Stimulated activated CD8-positive, alpha-beta memory T cell treated with anti-CD3 and anti-CD28 coated beads, Interleukin-15, amount 100 ng/mL, for 4 hours (primary cell): ENCODE data around the gene SBNO1.
"Not testable (repeated sequence)": the region's sequence is repeated elsewhere in the genome, so short reads cannot be mapped to it uniquely, and the experiment has no call there.

Experiments used
- DNase-seq, 2 donors: peaks; one replicate each; pipeline ENCODE4 v3.0.0-alpha.2; 2020; ENCODE audit warnings: low read depth in 2 of 2

Gene SBNO1

GRCh38 chr12:123270214-123271000 is 94.2 kb downstream of the SBNO1 start:
- DNase-seq: no peak

- DNase-seq: no peak
Measured at GRCh38 chr12:123269896-123270213, 94.8 kb downstream of the SBNO1 start.

DNA sequence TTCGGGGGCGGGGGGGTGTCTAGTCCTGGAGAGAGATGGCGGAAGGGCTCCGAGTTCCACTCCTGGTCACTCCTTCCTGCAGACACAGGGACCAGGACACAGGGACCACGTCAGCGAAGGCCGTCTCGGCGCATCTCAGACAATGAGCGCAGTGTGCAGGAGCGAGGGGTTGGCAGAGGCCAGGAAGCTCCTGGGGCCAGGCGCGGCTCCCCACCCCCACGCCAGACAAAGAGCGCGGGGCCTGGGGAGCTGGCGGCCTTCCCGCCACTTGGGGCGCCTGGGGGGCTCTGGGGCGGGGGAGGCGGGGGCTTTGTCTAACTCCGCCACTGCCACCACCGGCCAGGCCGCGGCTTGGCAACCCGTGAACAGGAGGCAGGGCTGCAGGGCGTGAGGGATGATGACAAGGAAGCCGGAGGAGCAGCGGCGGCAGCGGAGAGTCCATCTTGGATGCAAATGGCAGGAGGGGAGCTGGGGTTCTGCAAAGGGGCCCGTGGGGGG is 95.2 kb downstream of the SBNO1 start:
- DNase-seq: no peak

DNA sequence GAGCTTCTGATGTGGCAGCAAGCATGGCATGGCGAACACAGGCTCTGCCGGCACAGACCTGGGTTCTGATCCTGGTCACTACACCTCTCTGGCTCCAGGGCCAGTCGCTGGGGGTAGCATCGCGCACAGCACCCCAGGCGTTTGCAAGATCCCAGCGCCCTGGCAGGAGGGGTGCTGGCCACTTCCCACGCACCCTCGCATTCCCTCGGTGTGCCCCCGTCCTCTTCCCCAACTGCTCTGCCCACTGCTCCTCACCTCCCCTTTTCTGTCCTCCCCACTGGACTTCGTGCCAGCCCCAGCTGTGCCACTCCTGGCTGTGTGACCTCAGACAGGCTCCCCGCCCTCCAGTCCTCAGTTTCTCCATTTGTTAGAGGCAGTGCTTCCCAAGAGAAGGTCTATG is 95.8 kb downstream of the SBNO1 start:
- DNase-seq: no peak

- no peak for DNase-seq
Measured at GRCh38 chr12:123267991-123268843, 96.4 kb downstream of the SBNO1 start.

- DNase-seq: no peak
Measured at GRCh38 chr12:123267335-123267920, 97.2 kb downstream of the SBNO1 start.

GRCh38 chr12:123266679-123267277 is 97.9 kb downstream of the SBNO1 start:
- no peak for DNase-seq

- no peak for DNase-seq
Measured at GRCh38 chr12:123265851-123266678, 98.6 kb downstream of the SBNO1 start.

DNA sequence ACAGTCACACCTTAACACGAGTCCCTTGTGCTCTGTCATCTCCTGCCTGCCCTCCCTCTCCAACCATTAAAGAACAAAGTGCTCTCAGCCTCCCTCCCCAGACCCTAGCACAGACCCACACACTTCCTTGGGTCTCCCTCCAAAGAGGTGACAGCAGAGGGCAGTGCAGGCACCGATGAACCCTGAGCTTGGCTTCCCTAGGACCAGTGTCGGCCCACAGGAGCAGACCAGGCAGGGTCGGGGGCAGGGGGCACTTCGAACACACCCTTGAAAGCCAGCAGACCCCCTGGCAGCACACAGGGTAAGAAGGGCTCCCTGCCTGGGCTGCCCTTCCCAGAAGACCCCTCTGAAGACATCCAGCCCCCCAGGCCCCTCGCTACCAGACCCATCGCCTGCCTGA is 100.0 kb downstream of the SBNO1 start:
- DNase-seq: no peak

GRCh38 chr12:123263196-123263817 is 101.3 kb downstream of the SBNO1 start:
- DNase-seq: no peak

DNA sequence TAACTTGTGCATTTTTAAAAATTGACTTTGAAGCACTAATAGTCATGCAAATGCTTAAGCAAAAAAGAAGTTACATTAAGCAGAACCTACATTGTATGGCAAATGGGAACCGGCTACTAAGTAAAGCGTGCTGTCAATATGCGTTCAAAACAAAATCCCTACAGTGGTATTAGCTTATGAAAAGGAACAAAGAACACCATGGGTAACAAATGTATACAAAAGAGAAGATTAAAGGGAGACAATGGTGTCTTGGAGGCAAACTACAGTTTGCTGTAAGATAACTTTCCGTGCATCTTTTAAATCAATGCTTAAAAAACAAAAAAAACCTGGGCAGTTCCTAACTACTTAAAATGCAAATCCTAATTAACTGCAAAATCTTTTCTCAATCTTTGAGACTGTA is 103.5 kb downstream of the SBNO1 start:
- DNase-seq: no peak

- no peak for DNase-seq
Measured at GRCh38 chr12:123260081-123260480, 104.6 kb downstream of the SBNO1 start.

GRCh38 chr12:123258593-123258992 is 106.1 kb downstream of the SBNO1 start:
- DNase-seq: no peak

GRCh38 chr12:123254853-123255446 is 109.7 kb downstream of the SBNO1 start:
- DNase-seq: no peak

GRCh38 chr12:123253641-123254459 is 110.8 kb downstream of the SBNO1 start:
- no peak for DNase-seq

- not testable (repeated sequence) for DNase-seq
Measured at GRCh38 chr12:123252365-123252764, 112.3 kb downstream of the SBNO1 start.

DNA sequence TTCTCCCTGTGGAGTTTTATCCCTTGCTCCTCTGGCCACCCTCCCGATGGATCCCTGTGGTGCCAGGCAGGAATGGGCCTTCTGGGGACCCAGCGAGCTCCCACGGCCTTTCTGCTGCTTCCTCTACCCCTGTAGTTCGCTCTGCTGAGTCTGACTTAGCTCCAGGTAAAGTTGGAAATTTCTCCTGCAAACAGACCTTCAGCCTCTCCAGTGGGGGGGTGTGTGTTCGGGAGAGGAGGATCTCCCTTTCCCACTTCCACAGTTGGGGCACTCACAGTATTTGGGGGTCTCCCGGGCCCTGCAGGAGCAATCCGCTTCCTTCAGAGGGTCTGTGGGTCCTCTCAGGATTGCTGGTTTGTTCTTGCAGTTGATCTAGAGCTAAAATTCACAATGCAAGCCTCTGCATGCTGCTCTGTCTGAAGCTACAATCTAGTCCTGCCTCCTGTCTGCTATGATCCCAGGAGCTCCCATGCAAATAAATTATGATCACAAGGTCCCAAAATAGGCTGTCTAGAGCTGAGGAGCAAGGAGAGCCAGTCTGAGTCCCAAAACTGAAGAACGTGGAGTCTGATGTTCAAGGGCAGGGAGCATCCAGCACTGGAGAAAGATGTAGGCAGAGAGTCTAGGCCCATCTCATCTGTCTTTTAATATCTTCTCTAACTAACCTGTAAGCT is 113.1 kb downstream of the SBNO1 start:
- no peak for DNase-seq

DNA sequence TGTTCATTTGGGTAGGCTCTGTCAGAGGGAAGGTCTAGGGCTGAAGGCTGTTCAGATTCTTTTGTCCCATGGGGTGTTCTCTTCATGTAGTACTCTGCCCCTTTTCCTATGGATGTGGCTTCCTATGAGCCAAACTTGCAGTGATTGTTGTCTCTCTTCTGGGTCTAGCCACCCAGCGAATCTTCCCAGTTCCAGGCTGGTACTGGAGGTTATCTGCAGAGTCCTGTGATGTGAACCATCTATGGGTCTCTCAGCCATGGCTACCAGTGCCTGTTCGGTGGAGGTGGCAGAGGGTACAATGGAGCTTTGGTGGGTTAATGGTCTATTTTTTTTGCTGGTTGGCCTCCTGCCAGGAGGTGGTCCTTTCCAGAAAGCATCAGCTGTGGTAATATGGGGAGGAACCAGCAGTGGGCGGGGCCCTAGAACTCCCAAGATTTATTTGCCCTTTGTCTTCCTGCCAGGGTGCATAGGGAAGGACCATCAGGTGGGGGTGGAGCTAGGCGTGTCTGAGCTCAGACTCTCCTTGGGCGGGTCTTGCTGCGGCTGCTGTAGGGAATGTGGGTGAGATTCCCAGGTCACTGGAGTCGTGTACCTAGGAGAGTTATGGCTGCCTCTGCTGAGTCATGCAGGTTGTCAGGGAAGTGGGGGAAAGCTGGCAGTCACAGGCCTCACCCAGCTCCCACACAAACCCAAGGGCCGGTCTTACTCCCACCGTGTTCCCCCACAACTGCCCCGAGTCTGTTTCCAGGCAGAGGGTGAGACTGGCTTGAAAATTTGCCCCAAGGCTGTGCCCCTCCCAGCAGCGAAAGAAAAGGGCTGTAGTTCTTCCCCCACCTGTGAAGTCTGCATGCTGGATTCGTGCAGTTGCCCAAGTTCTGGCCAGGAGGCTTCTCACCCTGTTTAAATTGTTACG is 113.9 kb downstream of the SBNO1 start:
- no peak for DNase-seq
